ENCODE results near the gene PROX2. TPM values are rescaled to one million over a fixed set of nuclear protein-coding genes. Genes with fewer than 3 reads are reported as not detected.
A peak's percentile ranks its signal among the peaks of the same experiment; 100 is the strongest.

PROX2 gene
- total RNA-seq, 2 donors from 2014 or later: 0.23 to 0.29 TPM

GRCh38 chr14:74913986-74914573 lies 38.1 kb upstream of the PROX2 start:
- Mint-ChIP-seq H3K27me3 (ENCODE audit: low read depth) (no peaks in the 10 kb centered on the region), H3K9me3 (no peaks in the 10 kb centered on the region), H3K4me3 (no peak overlapping the region), H3K4me1 (ENCODE audit: low read depth) (no peaks in the 10 kb centered on the region), H3K36me3 (ENCODE audit: insufficient read depth in 2 of 2) (no peaks in the 10 kb centered on the region), H3K27ac (no peak overlapping the region)
- DNase-seq (peak in 1 of 2 donors; percentile 15), ATAC-seq (replicated peaks in 1 of 2) (no peak)

DNA sequence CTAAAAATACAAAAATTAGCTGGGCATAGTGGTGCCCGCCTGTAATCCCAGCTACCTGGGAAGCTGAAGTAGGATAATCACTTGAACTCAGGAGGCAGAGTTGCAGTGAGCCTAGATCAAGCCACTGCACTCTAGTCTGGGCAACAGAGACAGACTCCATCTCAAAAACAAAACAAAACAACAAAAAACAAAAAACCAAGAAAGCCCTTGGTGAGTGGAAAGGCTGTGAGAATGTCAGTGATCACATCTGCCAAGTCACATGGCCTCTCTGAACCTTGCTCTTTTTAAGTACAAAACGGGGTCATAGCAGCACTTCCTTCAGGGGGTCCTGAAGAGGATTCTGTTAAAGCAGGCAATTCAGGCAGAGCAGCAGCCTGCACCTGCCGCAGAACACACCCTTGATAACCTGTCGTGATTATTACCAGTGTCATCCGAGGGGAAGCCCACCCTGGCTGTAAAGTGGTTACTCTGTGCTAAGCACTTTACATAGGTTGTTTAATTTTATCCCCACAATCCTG lies 37.5 kb upstream of the PROX2 start:
- no peak for ATAC-seq (replicated peaks in 1 of 2)
- Mint-ChIP-seq H3K9me3 (no peaks in the 10 kb centered on the region), H3K27ac (no peak overlapping the region), H3K4me3 (no peak overlapping the region), H3K27me3 (ENCODE audit: low read depth) (no peaks in the 10 kb centered on the region), H3K4me1 (ENCODE audit: low read depth) (no peaks in the 10 kb centered on the region), H3K36me3 (ENCODE audit: insufficient read depth in 2 of 2) (no peaks in the 10 kb centered on the region)
- DNase-seq: no peak

GRCh38 chr14:74912801-74913200 lies 36.9 kb upstream of the PROX2 start:
- Mint-ChIP-seq H3K36me3 (ENCODE audit: insufficient read depth in 2 of 2) (no peaks in the 10 kb centered on the region), H3K4me1 (ENCODE audit: low read depth) (no peaks in the 10 kb centered on the region), H3K4me3 (no peak overlapping the region), H3K27ac (no peak overlapping the region), H3K9me3 (no peaks in the 10 kb centered on the region), H3K27me3 (ENCODE audit: low read depth) (no peaks in the 10 kb centered on the region)
- DNase-seq: no peak
- no peak for ATAC-seq (replicated peaks in 1 of 2)

DNA sequence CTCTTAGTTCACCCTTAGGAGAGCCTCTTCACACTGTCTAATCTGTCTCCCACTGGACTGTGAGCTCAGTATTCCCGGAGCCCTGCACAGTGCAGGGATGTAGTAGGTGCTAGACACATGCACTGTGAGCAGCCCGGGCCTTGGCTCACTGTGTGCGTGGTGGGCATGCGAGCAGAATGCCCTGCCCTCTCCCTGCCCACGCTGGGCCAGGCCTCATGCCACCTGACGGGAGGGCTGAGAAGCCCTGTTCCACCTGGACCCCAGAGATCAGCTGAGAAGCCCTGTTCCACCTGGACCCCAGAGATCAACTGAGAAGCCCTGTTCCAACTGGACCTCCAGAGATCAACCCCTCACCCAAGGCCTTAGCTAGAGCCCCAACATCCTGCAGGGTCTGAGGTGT lies 36.2 kb upstream of the PROX2 start:
- no peaks in the 10 kb centered on the region for H3K9me3 Mint-ChIP-seq
- ATAC-seq (replicated peaks in 1 of 2): peak in 1 of 2 donors; percentile 8
- no peak overlapping the region for H3K4me3 Mint-ChIP-seq
- H3K4me1 Mint-ChIP-seq (ENCODE audit: low read depth): no peaks in the 10 kb centered on the region
- H3K36me3 Mint-ChIP-seq (ENCODE audit: insufficient read depth in 2 of 2): no peaks in the 10 kb centered on the region
- H3K27ac Mint-ChIP-seq: no peak overlapping the region
- no peaks in the 10 kb centered on the region for H3K27me3 Mint-ChIP-seq (ENCODE audit: low read depth)
- no peak for DNase-seq

- Mint-ChIP-seq H3K27ac (no peak overlapping the region), H3K4me1 (ENCODE audit: low read depth) (no peaks in the 10 kb centered on the region), H3K27me3 (ENCODE audit: low read depth) (no peaks in the 10 kb centered on the region), H3K4me3 (no peak overlapping the region), H3K9me3 (no peaks in the 10 kb centered on the region), H3K36me3 (ENCODE audit: insufficient read depth in 2 of 2) (no peaks in the 10 kb centered on the region)
- ATAC-seq (replicated peaks in 1 of 2) (no peak), DNase-seq (no peak)
These were observed 35.8 kb upstream of the PROX2 start for GRCh38 chr14:74911704-74912103.

DNA sequence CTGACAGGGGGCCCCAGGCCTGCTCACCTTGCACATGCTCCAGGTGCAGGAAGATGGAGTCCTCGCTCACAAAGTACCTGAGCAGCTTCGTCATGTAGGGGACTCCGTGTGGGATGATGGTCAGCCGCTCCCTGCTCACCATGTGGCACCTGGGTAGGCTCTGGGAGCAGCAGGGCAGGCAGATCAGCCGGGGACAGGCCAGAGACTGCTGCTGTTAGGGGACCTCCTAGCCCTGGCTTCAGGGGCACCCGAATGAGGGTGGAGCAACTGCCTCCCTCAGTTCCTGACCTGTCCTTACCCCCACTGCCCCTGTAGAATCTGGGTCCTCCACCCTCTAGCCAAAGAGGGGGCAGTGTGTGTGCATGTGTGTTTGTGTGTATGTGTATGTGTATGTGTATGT lies 35.3 kb upstream of the PROX2 start:
- H3K9me3 Mint-ChIP-seq: no peaks in the 10 kb centered on the region
- H3K27me3 Mint-ChIP-seq (ENCODE audit: low read depth): no peaks in the 10 kb centered on the region
- no peak overlapping the region for H3K27ac Mint-ChIP-seq
- no peaks in the 10 kb centered on the region for H3K4me1 Mint-ChIP-seq (ENCODE audit: low read depth)
- H3K36me3 Mint-ChIP-seq (ENCODE audit: insufficient read depth in 2 of 2): no peaks in the 10 kb centered on the region
- DNase-seq (no peak), ATAC-seq (replicated peaks in 1 of 2) (no peak)
- H3K4me3 Mint-ChIP-seq: no peak overlapping the region

DNA sequence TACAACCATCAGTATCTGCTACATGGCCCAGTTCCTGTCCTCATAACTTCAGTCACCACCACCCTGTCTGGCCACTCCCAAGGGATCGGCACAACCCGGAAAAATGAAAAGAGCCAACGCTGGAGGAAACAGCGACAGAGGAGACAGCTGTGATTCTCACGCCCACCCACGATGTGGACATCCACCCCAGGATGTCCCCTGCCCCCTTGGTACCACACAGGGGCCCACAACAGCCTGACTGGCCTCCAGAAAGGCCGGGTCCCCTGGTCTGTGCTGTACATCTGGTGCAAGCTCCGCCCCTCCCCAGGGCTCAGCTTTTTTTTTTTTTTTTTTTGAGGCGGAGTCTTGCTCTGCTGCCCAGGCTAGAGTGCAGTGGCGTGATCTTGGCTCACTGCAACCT lies 34.6 kb upstream of the PROX2 start:
- no peaks in the 10 kb centered on the region for H3K36me3 Mint-ChIP-seq (ENCODE audit: insufficient read depth in 2 of 2)
- peaks cover 1% of the 10 kb centered on the region for H3K4me1 Mint-ChIP-seq (ENCODE audit: low read depth)
- no peaks in the 10 kb centered on the region for H3K9me3 Mint-ChIP-seq
- H3K27me3 Mint-ChIP-seq (ENCODE audit: low read depth): no peaks in the 10 kb centered on the region
- no peak overlapping the region for H3K4me3 Mint-ChIP-seq
- H3K27ac Mint-ChIP-seq: no peak overlapping the region
- DNase-seq (no peak), ATAC-seq (replicated peaks in 1 of 2) (no peak)

DNA sequence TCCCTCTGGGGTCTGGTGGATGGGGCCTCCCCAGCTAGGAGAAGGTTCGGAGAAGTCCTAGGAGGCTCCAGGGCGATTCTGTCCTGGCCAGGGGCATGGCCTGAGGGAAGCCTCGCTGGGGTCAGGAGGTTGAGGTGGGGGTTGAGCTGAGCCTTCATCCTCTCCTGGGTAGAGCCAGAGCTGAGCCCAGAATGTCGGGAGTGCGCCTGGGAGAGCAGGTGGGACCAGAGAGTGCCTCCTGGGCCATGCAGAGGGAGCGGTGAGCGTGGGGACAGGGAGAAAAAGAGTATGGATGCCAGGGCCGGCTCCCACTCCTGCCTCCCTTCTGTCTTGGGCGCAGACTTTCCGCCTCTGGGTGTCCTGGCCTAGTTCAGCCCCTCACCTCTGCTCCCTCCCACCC lies 34.0 kb upstream of the PROX2 start:
- Mint-ChIP-seq H3K27me3 (ENCODE audit: low read depth) (no peaks in the 10 kb centered on the region), H3K27ac (no peak overlapping the region), H3K36me3 (ENCODE audit: insufficient read depth in 2 of 2) (no peaks in the 10 kb centered on the region), H3K4me1 (ENCODE audit: low read depth) (peaks cover 6% of the 10 kb centered on the region), H3K4me3 (no peak overlapping the region), H3K9me3 (no peaks in the 10 kb centered on the region)
- DNase-seq (no peak), ATAC-seq (replicated peaks in 1 of 2) (no peak)

- H3K27me3 Mint-ChIP-seq (ENCODE audit: low read depth): no peaks in the 10 kb centered on the region
- DNase-seq (no peak), ATAC-seq (replicated peaks in 1 of 2) (no peak)
- no peaks in the 10 kb centered on the region for H3K36me3 Mint-ChIP-seq (ENCODE audit: insufficient read depth in 2 of 2)
- H3K4me3 Mint-ChIP-seq: no peak overlapping the region
- no peak overlapping the region for H3K27ac Mint-ChIP-seq
- H3K4me1 Mint-ChIP-seq (ENCODE audit: low read depth): peaks cover 6% of the 10 kb centered on the region
- no peaks in the 10 kb centered on the region for H3K9me3 Mint-ChIP-seq
These were observed 33.6 kb upstream of the PROX2 start for GRCh38 chr14:74909501-74909900.

GRCh38 chr14:74908861-74909341 lies 33.0 kb upstream of the PROX2 start:
- Mint-ChIP-seq H3K4me1 (ENCODE audit: low read depth) (peaks cover 6% of the 10 kb centered on the region), H3K9me3 (no peaks in the 10 kb centered on the region), H3K36me3 (ENCODE audit: insufficient read depth in 2 of 2) (no peaks in the 10 kb centered on the region), H3K27me3 (ENCODE audit: low read depth) (no peaks in the 10 kb centered on the region), H3K27ac (no peak overlapping the region), H3K4me3 (no peak overlapping the region)
- DNase-seq (no peak), ATAC-seq (replicated peaks in 1 of 2) (no peak)

GRCh38 chr14:74907744-74908143 lies 31.8 kb upstream of the PROX2 start:
- ATAC-seq (replicated peaks in 1 of 2) (no peak), DNase-seq (no peak)
- H3K27me3 Mint-ChIP-seq (ENCODE audit: low read depth): no peaks in the 10 kb centered on the region
- no peak overlapping the region for H3K4me3 Mint-ChIP-seq
- no peaks in the 10 kb centered on the region for H3K36me3 Mint-ChIP-seq (ENCODE audit: insufficient read depth in 2 of 2)
- H3K4me1 Mint-ChIP-seq (ENCODE audit: low read depth): peaks cover 8% of the 10 kb centered on the region
- H3K27ac Mint-ChIP-seq: peak overlapping the region; percentile 60
- no peaks in the 10 kb centered on the region for H3K9me3 Mint-ChIP-seq

DNA sequence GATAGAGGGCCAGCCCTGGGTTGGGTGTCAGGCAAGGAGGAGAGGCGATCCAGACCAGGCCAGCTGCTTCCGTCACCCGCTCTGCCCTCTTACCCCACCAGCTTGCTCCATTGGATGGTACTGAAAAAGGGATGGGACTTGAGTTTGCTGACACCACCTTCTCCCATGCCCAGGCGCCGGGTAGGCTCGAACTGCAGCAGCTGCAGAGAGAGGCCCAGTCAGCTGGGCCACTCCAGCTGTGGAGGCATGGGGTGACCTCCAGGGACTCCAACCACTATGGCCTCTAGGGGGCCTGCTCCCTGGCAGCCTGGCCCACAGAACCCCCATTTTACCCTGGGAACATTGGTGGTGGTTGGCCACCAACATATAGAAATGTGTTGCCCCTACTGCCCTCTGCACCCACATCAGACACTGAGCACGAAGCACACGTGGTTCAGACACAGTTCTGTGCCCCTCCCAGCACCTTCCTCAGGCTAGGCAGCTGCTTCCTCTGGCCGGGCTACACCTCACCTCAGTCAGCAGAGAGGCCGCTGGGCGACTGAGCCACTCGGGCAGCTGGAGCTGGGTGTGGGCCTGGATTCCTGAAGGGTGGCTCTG lies 31.1 kb upstream of the PROX2 start:
- DNase-seq (no peak), ATAC-seq (replicated peaks in 1 of 2) (no peak)
- H3K4me1 Mint-ChIP-seq (ENCODE audit: low read depth): peaks cover 9% of the 10 kb centered on the region
- no peaks in the 10 kb centered on the region for H3K9me3 Mint-ChIP-seq
- no peak overlapping the region for H3K4me3 Mint-ChIP-seq
- no peaks in the 10 kb centered on the region for H3K27me3 Mint-ChIP-seq (ENCODE audit: low read depth)
- H3K27ac Mint-ChIP-seq: peak overlapping the region; percentile 60
- peaks cover 0 to 2% of the 10 kb centered on the region in 2 donors for H3K36me3 Mint-ChIP-seq (ENCODE audit: insufficient read depth in 2 of 2)

GRCh38 chr14:74905595-74906142 lies 29.7 kb upstream of the PROX2 start:
- no peak overlapping the region for H3K4me3 Mint-ChIP-seq
- H3K9me3 Mint-ChIP-seq: no peaks in the 10 kb centered on the region
- H3K27me3 Mint-ChIP-seq (ENCODE audit: low read depth): no peaks in the 10 kb centered on the region
- H3K4me1 Mint-ChIP-seq (ENCODE audit: low read depth): peaks cover 9% of the 10 kb centered on the region
- ATAC-seq (replicated peaks in 1 of 2) (peak; percentile 56 to 67), DNase-seq (peak; percentile 78 to 83)
- H3K27ac Mint-ChIP-seq: no peak overlapping the region
- H3K36me3 Mint-ChIP-seq (ENCODE audit: insufficient read depth in 2 of 2): peaks cover 0 to 7% of the 10 kb centered on the region in 2 donors
